K562 (cell line): Measurements from ENCODE around the gene DNAJB4. TPM values are rescaled to one million over a fixed set of nuclear protein-coding genes. Genes with fewer than 3 reads are reported as not detected.

Source experiments
- ATAC-seq: fragments of 200-7000 bp; cut with Tn5 transposase; 3 replicates; pipeline ENCODE4 v1.9.1; 2020; ENCODE audit warnings: moderate library complexity
- BruUV-seq: library from RNA; stranded (reverse); fragments of 400-500 nt; replicated peaks from 2 replicates; lab custom pipeline; 2021; lab: Mats Ljungman, UMichigan
- CTCF ChIA-PET: fragments of 300-600 bp; formaldehyde crosslinking; extraction: SDS; loops from one replicate; lab custom pipeline; 2021; ENCODE audit warnings: low intra/inter-chr PET ratio; lab: Yijun Ruan, JAX
- POLR2A ChIA-PET: fragments of 300-600, 350-650 bp; sonication (Branson Sonifier 250); formaldehyde crosslinking; extraction: SDS; loops from one replicate; lab custom pipeline; 2021; ENCODE audit warnings: antibody characterized with exemption, inconsistent platforms; lab: Yijun Ruan, JAX
- DNase-seq, 4 experiments: peaks; one replicate each; pipeline versions ENCODE4 v3.0.0 to v3.0.0-alpha.2; 2011 to 2018; ENCODE audit warnings: low spot score in 3 of 4, mixed read lengths in 3 of 4; ENCODE audit errors: extremely low read depth in 1 of 4
- FAIRE-seq: peaks from 2 replicates; lab custom pipeline; 2011; peaks lifted over from hg19 to GRCh38; lab: Jason Lieb, UNC
- H2AFZ ChIP-seq: 2 replicates; pipeline ENCODE4 v1.6.0; 2011; ENCODE audit warnings: low read depth, low read length, control low read depth, inconsistent platforms
- H3K27ac ChIP-seq: fragments of 200-600 bp; 3 replicates; pipeline ENCODE4 v1.8.0; 2011; ENCODE audit warnings: low read depth, mild to moderate bottlenecking, control low read depth, inconsistent platforms, low read length, moderate library complexity, mixed read lengths; ENCODE audit errors: extremely low read depth
- H3K27me3 ChIP-seq, 2 experiments: fragments of 300-600 bp in 1 of 2; 2 replicates in 1 of 2; 3 replicates in 1 of 2; pipeline versions ENCODE4 v1.6.0 to v1.8.0; 2011; ENCODE audit warnings: inconsistent platforms in 2 of 2, low read length in 2 of 2, mild to moderate bottlenecking in 1 of 2, mixed read lengths in 1 of 2, moderate library complexity in 1 of 2; ENCODE audit not compliant: control insufficient read depth in 2 of 2, insufficient read depth in 2 of 2
- H3K36me3 ChIP-seq: fragments of 300-600 bp; 3 replicates; pipeline ENCODE4 v1.8.0; 2011; ENCODE audit warnings: mild to moderate bottlenecking, low read length, inconsistent platforms; ENCODE audit not compliant: control insufficient read depth, insufficient read depth
- H3K4me1 ChIP-seq, 2 experiments: fragments of 200-600 bp in 1 of 2; replicated peaks in 1 of 2; 2 replicates in 1 of 2; 3 replicates in 1 of 2; pipeline versions ENCODE4 v1.5.1 to v1.8.0; 2011; ENCODE audit warnings: inconsistent platforms in 2 of 2, low read length in 2 of 2, mild to moderate bottlenecking in 1 of 2, mixed read lengths in 1 of 2, moderate library complexity in 1 of 2; ENCODE audit not compliant: control insufficient read depth in 2 of 2, insufficient read depth in 2 of 2
- H3K4me2 ChIP-seq: 2 replicates; pipeline ENCODE4 v1.6.1; 2011; ENCODE audit warnings: low read length, control low read depth, inconsistent platforms, mixed read lengths; ENCODE audit not compliant: insufficient read depth
- H3K4me3 ChIP-seq: fragments of 200-600 bp; sonication (generic), shearing (Covaris generic); 2 replicates; pipeline ENCODE4 v1.5.1; 2016; ENCODE audit warnings: control low read depth, inconsistent platforms
- H3K79me2 ChIP-seq: fragments of 200-600 bp; 3 replicates; pipeline ENCODE4 v1.8.0; 2011; ENCODE audit warnings: low read length, inconsistent platforms; ENCODE audit not compliant: control insufficient read depth, insufficient read depth
- H3K9ac ChIP-seq, 2 experiments: 2 replicates each; pipeline versions ENCODE4 v1.6.0 to v1.6.1; 2011; ENCODE audit warnings: low read depth in 2 of 2, low read length in 2 of 2, control low read depth in 1 of 2, inconsistent platforms in 1 of 2, mild to moderate bottlenecking in 1 of 2, mixed read lengths in 1 of 2; ENCODE audit not compliant: insufficient read depth in 1 of 2
- H3K9me1 ChIP-seq: one replicate; pipeline ENCODE4 v1.6.0; 2011; ENCODE audit warnings: inconsistent platforms, mild to moderate bottlenecking, low read length, moderate library complexity; ENCODE audit not compliant: control insufficient read depth, insufficient read depth
- H3K9me3 ChIP-seq: replicated peaks from 2 replicates; pipeline ENCODE4 v1.5.1; 2011; ENCODE audit warnings: low read depth, low read length, inconsistent platforms; ENCODE audit not compliant: control insufficient read depth, insufficient read depth
- H4K20me1 ChIP-seq: replicated peaks from 2 replicates; pipeline ENCODE4 v1.6.1; 2011; ENCODE audit warnings: low read length, inconsistent platforms, mixed read lengths; ENCODE audit not compliant: control insufficient read depth, insufficient read depth
- BHLHE40 ChIP-seq: IDR thresholded peaks from 2 replicates; pipeline ENCODE4 v1.6.1; 2011; ENCODE audit warnings: low read length, improper control_type of control experiment
- C11orf30 ChIP-seq: fragments of 450-650 bp; IDR thresholded peaks from 2 replicates; pipeline ENCODE4 v1.6.1; 2016; ENCODE audit warnings: low read depth, mild to moderate bottlenecking
- FIP1L1 ChIP-seq: fragments of 200-400 bp; formaldehyde crosslinking; IDR thresholded peaks from 2 replicates; pipeline ENCODE4 v1.6.1; 2018; ENCODE audit warnings: mild to moderate bottlenecking, low read depth, low read length; ENCODE audit not compliant: poor library complexity, severe bottlenecking
- MAFG ChIP-seq: fragments of 450-650 bp; conservative IDR thresholded peaks from 2 replicates; pipeline ENCODE4 v1.6.1; 2016; ENCODE audit warnings: missing genetic modification characterization, missing compliant biosample characterization
- MAFK ChIP-seq: IDR thresholded peaks from 2 replicates; pipeline ENCODE4 v1.6.1; 2011; ENCODE audit warnings: low read length, improper control_type of control experiment
- MCM2 ChIP-seq: fragments of 450-650 bp; IDR thresholded peaks from 2 replicates; pipeline ENCODE4 v1.6.1; 2017; ENCODE audit warnings: low read depth, mild to moderate bottlenecking
- NFE2 ChIP-seq: IDR thresholded peaks from 2 replicates; pipeline ENCODE4 v1.6.1; 2014; ENCODE audit warnings: antibody characterized with exemption, low read depth
- RAD21 ChIP-seq, 2 experiments: fragments of 250-450 bp in 1 of 2; fragments of 450-650 bp in 1 of 2; sonication (Bioruptor Pico) in 1 of 2; formaldehyde crosslinking in 1 of 2; IDR thresholded peaks in 1 of 2; conservative IDR thresholded peaks in 1 of 2; 2 replicates each; pipeline versions ENCODE4 v1.4.0 to v1.8.0; 2020 to 2022; ENCODE audit warnings: mild to moderate bottlenecking in 2 of 2, moderate library complexity in 1 of 2
- SPI1 ChIP-seq: IDR thresholded peaks from 2 replicates; pipeline ENCODE4 v1.6.1; 2011; ENCODE audit warnings: low read depth, low read length, control low read depth, borderline replicate concordance
- ZNF165 ChIP-seq: fragments of 250-450 bp; sonication (Bioruptor Pico); IDR thresholded peaks from 2 replicates; pipeline ENCODE4 v1.4.0; 2020; ENCODE audit warnings: borderline replicate concordance
- WGBS: fragments of 100-300 bp; shearing (Covaris generic); methylation state at CpG from one replicate; pipeline ENCODE4 v1.1.6; 2016; ENCODE audit warnings: low coverage, mixed read lengths; ENCODE audit not compliant: insufficient coverage; ENCODE audit errors: missing lambda C conversion rate; 5-methylcytosine and 5-hydroxymethylcytosine counted together
- in situ Hi-C: fragments of 300-500 bp; cut with MboI; formaldehyde crosslinking; loops from 4 replicates; pipeline ENCODE4 v1.15.0; 2018; ENCODE audit warnings: inconsistent platforms, mixed read lengths
- intact Hi-C: fragments of 100-400 bp; cut with micrococcal nuclease; formaldehyde crosslinking; loops from 2 replicates; pipeline ENCODE4 v1.14.2; 2022
- polyA plus RNA-seq, 8 experiments: library from polyadenylated mRNA; depleted of rRNA in 4 of 8; stranded (reverse) in 5 of 8; unstranded in 3 of 8; fragments of >200 nt; fragmentation: Nextera tagmentation in 2 of 8; fragmentation: Illumina TruSeq in 1 of 8; extraction: Ambion mirVana in 2 of 8; extraction: Trizol in 1 of 8; gene quantifications; 2 replicates each; pipeline versions ENCODE4 v1.2.1 to v1.2.3, GENCODE V29; 2011 to 2014; ENCODE audit warnings: inconsistent platforms in 1 of 8, missing spikeins in 1 of 8
- total RNA-seq, 7 experiments: library from RNA; depleted of rRNA in 6 of 7; stranded (reverse); fragments of >200 nt in 6 of 7; fragmentation: Illumina TruSeq in 2 of 7; extraction: Trizol in 2 of 7; gene quantifications; 2 replicates each; pipeline versions ENCODE4 v1.2.1 to v1.2.3, GENCODE V29; 2011 to 2021; ENCODE audit warnings: low replicate concordance in 1 of 7
- TF ChIP-seq, protein P1 (sequence below), 3 experiments: IDR thresholded peaks in 2 of 3; conservative IDR thresholded peaks in 1 of 3; 2 replicates each; pipeline ENCODE4 v1.5.1; 2011 to 2012; ENCODE audit warnings: low read length in 3 of 3, mild to moderate bottlenecking in 3 of 3, control low read depth in 2 of 3, improper control_type of control experiment in 1 of 3, inconsistent platforms in 1 of 3, low read depth in 1 of 3, mixed read lengths in 1 of 3, moderate library complexity in 1 of 3; ENCODE audit not compliant: insufficient read depth in 2 of 3
- TF ChIP-seq, protein P2 (sequence below): fragments of 250-450 bp; sonication (Bioruptor Pico); IDR thresholded peaks from 2 replicates; pipeline ENCODE4 v1.5.0; 2022; ENCODE audit warnings: mild to moderate bottlenecking

Gene DNAJB4
- total and polyA plus RNA-seq, 9 of the 15 experiments (the other 6 are each of a cell fraction or from before 2014, with no cell fraction given): 8.5 to 27.7 (median 19.8) TPM

DNA sequence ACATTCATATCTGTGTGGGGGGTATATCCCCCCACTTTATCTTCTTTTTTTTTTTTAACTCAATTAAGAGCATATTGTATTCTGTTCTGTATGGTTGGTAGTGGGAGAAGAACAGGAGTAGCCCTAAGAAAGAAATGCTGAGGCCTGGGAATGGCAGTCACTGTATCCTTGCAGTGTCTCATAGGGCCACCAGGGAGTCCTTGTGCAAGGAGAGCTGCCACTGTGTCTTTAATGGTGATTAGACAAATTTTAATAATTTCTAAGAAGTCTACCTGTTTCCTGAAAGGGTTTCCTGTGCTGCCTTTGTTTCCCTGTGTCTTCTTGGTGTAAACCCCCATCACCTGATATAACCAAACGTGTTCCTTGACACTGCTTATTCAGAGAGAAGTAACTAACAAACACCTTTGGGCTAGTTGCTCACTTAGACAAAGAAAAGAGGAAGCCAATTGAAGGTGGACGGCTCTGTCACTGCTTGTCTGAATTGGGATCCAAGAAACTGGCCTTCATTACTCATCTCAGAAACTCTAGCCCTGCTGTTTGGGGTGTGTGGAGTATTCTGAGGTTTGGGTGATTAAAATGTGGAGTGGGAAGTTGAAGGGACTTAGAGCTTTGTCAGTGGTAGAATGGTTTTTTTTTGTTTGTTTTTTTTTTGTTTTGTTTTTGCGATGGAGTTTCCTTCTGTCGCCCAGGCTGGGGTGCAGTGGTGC is 56.3 kb downstream of the DNAJB4 start:
- Histone ChIP-seq H3K4me1 (no peaks in the 10 kb centered on the region; a peak in 1 of 5 replicates), H4K20me1 (no peaks in the 10 kb centered on the region), H3K4me3 (no peak overlapping the region), H3K9me3 (no peaks in the 10 kb centered on the region), H3K36me3 (no peaks in the 10 kb centered on the region), H3K79me2 (no peaks in the 10 kb centered on the region), H3K9me1 (no peaks in the 10 kb centered on the region), H3K27me3 (no peaks in the 10 kb centered on the region; a peak in 1 of 5 replicates), H2AFZ (peak overlapping the region; percentile 71), H3K9ac (no peak overlapping the region), H3K4me2 (no peak overlapping the region), H3K27ac (no peak overlapping the region)
- ChIA-PET POLR2A (interaction anchor here (0.6 kb wide), 1 partner anchor 41 kb away, joined by 4 read pairs; no protein-coding TSS in a partner anchor), CTCF (no interaction called here)
- BruUV-seq: no TSS peak
- FAIRE-seq (no peak), DNase-seq (peak in 1 of 4 experiments; percentile 14), ATAC-seq (peak; percentile 85)
- 23% methylated on average over 4 of the region's 4 CpGs for WGBS
- TF ChIP-seq, protein P1, sequence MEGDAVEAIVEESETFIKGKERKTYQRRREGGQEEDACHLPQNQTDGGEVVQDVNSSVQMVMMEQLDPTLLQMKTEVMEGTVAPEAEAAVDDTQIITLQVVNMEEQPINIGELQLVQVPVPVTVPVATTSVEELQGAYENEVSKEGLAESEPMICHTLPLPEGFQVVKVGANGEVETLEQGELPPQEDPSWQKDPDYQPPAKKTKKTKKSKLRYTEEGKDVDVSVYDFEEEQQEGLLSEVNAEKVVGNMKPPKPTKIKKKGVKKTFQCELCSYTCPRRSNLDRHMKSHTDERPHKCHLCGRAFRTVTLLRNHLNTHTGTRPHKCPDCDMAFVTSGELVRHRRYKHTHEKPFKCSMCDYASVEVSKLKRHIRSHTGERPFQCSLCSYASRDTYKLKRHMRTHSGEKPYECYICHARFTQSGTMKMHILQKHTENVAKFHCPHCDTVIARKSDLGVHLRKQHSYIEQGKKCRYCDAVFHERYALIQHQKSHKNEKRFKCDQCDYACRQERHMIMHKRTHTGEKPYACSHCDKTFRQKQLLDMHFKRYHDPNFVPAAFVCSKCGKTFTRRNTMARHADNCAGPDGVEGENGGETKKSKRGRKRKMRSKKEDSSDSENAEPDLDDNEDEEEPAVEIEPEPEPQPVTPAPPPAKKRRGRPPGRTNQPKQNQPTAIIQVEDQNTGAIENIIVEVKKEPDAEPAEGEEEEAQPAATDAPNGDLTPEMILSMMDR (IDR thresholded peaks at IDR 0.05 in 2 of 3, conservative IDR thresholded peaks at IDR 0.05 in 1 of 3; ENCODE audit: insufficient read depth in 2 of 3, low read depth in 1 of 3, low read length in 3 of 3): peak; percentile 10 to 31 (median 11); a peak in 1 of 6 replicates
- TF ChIP-seq NFE2 (0 out of 2 replicates have a peak, but pooled peaks have one; percentile 15), RAD21 (CRISPR knock-in tag; conservative IDR thresholded peaks at IDR 0.05 in 1 of 2, IDR thresholded peaks at IDR 0.05 in 1 of 2) (no peak), BHLHE40 (no peak), C11orf30 (peak; percentile 21; the same call in 1 of the 2 replicates), MAFG (tag) (0 out of 2 replicates have a peak, but pooled peaks have one; percentile 10), FIP1L1 (no peak), MCM2 (no peak), ZNF165 (CRISPR knock-in tag) (no peak), MAFK (no peak), SPI1 (peak; percentile 92)
- TF ChIP-seq, protein P2, sequence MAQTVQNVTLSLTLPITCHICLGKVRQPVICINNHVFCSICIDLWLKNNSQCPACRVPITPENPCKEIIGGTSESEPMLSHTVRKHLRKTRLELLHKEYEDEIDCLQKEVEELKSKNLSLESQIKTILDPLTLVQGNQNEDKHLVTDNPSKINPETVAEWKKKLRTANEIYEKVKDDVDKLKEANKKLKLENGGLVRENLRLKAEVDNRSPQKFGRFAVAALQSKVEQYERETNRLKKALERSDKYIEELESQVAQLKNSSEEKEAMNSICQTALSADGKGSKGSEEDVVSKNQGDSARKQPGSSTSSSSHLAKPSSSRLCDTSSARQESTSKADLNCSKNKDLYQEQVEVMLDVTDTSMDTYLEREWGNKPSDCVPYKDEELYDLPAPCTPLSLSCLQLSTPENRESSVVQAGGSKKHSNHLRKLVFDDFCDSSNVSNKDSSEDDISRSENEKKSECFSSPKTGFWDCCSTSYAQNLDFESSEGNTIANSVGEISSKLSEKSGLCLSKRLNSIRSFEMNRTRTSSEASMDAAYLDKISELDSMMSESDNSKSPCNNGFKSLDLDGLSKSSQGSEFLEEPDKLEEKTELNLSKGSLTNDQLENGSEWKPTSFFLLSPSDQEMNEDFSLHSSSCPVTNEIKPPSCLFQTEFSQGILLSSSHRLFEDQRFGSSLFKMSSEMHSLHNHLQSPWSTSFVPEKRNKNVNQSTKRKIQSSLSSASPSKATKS: no peak
- in situ Hi-C loops (no loop called here), intact Hi-C loops (no loop called here)
